AML-193 (cell line): ENCODE data around the gene LSS.

Experiments
- DNase-seq, 2 experiments: peaks; one replicate each; lab custom pipeline; 2025; lab: John Stamatoyannopoulos, UW

The LSS gene

DNA sequence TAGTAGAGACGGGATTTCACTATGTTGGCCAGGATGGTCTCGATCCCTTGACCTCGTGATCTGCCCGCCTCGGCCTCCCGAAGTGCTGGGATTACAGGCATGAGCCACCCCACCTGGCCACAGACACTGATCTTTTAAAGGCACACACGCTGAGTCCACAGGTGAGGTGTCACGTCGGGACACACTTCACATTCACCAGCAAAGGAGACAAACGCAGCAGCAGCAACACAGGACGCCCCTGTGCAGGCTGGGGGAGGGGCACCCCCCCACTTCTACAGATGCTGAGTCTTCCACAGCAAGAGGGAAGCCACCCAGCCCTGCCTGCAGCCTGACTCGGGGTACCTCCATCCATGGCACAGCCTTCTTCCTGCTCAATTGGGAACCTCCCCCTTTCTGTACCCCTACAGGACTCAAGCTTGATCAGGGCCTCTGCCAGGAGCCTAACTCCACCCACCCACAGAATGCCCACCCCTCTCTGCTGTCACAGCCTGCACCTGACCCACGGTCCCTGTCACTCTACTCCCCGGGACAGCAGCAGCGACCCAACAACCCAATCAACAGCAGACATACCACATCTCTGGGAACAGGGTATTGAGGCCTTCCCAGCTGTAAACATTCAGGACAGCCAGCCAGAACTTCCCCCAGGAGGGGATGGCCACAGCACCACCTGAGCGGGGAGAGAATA, 9.5 kb downstream of the LSS start:
- DNase-seq: no peak

GRCh38 chr21:46217511-46218196, 10.9 kb downstream of the LSS start:
- DNase-seq: no peak

DNA sequence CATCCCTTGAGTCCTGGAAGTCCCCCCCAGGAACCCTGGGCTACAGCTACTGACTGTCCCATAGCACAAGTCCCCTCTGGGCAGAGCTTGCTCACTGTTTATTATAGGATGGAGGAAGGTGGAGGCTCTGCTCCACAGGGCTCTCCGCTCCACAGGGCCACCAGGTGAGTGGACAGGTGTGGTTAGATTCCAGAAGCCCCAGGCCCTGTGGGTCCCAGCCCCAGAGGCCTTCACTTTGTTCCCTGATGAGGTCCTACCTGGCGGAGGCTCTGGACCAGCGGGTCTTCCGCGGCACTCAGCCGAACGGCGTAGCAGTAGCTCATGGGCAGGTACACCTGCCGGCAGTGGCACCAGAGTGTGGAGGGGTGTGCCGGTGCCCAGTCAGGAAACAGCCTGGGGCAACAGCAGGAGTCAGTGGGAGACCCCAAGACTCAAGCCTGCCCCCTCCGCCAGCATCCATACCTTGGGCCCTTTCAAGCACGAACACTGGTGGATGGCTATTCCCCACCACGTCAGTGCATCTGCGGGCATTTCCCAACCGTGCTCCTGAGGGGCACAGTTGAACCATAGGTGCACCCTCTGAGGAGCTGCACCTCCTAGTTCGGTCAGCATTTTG, 12.3 kb downstream of the LSS start:
- no peak for DNase-seq

GRCh38 chr21:46215436-46216131, 13.0 kb downstream of the LSS start:
- no peak for DNase-seq

GRCh38 chr21:46214478-46215340, 13.9 kb downstream of the LSS start:
- no peak for DNase-seq

DNA sequence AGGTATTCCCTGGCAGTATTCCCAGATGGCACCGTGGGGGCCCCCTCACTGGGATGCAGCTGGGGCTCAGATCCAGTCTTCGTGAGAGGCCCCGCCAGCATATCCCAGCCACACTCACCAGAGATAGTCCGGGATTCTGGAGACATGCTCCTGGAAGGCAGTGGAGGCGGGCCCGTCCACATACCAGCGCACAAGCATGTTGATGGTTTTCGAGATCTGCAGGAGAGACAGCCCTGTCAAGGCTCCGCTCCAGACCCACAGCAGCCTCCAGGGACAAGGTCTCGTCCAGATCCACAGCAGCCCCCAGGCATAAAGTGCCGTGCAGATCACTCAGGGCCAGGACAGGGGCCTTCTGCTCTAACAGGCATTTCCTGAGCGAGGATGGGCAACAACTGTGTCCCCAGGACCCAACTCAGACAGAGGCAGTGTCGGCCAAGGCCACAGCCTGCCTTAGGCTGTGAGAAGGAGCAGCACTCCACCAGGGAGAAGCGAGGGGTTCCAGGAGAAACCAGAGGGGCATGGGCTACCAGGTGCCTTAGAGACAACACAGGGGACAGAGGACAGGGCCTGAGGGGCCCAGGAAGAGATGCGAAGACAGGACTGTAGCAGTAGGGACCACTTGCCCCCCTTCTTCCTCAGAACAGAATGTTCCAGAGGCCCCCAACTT, 14.8 kb downstream of the LSS start:
- no peak for DNase-seq

DNA sequence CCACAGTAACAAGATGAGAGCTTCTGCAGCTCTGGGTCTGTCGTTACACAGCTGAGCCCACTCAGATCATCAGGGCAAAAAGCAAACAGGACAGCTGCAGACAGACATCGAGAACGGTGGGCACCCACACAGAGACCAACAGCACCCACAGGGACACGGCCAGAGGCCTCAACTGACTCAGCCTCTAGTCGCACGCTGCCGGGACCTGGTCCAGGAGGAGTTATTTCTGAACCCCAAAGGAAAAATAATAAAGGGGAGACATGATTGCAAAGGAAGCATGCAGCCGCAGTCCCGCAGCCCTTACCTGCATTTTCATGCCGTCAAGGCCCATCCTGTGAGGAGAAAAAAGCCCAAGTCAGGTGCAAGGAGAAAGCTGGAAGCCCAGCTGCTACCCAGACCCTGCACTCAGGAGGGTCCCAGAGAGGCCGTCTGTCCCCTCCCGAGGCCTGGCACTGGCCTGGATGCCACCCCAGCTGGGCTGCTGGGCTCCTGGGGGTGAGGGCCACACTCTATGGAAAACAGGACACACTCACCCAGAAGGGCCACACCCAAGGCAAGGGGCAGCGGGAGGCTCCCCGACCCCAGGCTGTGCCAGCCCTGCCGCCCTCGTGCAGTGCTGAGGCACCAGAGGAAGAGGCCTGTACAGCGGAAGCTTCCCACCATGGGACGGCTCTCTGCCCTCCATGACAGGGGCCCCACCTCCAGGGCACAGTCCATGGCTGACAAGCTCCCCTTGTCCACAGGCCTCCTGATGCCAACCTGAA, 15.7 kb downstream of the LSS start:
- no peak for DNase-seq

DNA sequence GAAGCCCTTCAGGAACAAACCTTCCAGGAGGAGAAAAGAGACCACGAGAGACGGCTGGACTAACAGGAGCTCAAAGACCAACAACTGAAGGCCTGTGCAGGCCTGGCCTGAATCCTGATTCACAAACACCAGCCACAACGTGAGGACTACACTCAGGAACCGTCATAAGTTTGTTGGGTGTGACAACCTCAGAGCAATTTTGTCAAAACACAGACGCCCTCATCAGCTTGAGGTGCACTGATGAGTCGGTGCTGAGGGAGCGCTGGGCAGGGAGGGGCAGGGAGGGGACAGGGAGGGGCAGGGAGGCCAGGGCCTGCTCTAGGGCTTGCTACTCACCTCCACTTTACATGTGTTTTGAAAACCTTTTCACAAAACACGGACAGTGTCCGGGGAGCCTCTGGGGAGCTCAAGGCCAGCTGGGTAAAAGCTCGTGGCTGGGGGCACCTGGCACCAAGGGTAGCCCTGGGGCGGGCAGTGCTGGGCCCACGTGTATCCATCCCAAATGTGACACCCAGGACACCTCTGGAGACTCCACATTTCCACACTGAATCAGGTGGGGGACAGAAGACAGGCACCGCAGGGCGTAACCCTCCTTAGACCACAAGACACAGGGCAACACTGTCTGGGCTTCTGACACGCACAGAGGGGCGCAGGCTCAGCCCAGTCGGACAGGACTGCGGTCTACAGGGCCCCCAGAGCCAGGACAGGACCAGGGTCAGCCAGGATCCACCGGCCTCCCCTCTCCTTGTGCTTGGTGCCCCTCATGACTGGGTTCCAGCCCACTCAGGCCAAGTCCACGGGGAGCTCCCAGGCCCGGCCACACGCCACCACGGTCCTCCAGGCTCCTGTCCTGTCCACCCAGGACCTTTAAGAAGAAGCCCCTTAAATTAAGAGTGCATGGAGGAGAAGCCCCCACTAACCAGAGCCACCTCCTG, 16.5 kb downstream of the LSS start:
- no peak for DNase-seq

DNA sequence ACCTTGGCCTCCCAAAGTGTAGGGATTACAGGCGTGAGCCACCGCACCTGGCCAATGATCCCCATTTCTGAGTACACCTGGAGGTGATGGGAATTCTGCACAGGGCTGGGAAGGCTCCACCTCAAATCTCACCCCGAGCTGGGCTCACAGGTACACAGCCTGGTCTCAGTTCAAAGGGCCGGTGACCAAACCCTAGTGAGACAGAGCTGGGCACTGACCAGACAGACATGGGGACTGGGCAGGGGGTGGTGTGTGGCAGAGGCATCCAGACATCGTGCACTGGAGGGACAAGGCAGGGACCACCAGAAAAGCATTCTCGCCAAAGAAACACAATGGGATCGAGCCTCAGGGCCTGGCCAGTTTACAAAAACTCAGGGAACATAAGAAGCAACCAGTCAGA, 17.2 kb downstream of the LSS start:
- DNase-seq: no peak

- no peak for DNase-seq
These were observed 18.0 kb downstream of the LSS start for GRCh38 chr21:46210378-46211136.

DNA sequence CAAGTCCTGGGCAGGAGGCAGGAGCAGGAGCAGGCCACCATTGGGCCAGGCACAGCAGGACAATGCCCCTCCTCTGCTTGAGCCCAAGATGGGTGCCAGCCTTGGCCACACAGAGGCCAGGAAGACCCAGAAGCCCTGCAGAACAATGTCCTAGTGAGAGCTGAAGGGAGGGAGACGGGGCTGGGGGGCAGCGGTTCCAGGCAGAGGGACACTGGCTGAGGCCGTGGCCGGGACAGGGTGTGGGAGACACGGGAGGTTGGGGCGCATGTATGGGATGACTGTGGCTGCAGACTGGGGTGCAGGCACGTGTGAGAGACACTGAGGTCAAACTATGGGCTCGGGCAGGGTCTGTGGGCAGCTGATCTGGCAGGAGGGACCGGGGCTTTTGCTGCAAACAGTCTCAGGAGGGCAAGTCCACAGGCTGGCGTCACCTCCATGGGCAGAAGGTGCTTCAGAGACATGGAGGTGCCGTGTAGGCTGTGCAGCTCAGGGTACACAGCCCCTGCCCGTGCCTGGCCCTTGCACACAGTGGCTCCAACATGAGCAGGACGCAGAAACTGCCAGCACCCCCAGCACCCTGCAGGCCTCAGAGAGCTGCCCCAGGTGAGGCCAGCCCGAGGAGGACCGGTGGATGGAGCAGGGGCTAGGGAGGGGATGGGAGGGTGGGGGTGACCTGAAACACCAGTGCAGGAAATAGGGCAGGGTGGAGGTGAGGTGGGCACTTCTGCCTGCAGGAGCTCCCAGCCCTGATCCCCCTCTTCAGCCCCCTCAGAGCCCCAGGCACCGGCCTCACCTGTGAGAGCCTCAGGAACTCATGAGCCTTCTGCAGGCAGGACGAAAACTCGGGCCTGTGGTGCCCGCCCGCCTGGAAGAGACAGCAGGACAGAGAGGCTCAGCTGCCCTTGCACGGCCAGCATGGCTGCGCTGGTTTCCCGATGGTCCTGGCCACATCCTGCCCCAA, 19.5 kb downstream of the LSS start:
- DNase-seq: no peak

- DNase-seq: no peak
These were observed 20.5 kb downstream of the LSS start for GRCh38 chr21:46207920-46208591.

DNA sequence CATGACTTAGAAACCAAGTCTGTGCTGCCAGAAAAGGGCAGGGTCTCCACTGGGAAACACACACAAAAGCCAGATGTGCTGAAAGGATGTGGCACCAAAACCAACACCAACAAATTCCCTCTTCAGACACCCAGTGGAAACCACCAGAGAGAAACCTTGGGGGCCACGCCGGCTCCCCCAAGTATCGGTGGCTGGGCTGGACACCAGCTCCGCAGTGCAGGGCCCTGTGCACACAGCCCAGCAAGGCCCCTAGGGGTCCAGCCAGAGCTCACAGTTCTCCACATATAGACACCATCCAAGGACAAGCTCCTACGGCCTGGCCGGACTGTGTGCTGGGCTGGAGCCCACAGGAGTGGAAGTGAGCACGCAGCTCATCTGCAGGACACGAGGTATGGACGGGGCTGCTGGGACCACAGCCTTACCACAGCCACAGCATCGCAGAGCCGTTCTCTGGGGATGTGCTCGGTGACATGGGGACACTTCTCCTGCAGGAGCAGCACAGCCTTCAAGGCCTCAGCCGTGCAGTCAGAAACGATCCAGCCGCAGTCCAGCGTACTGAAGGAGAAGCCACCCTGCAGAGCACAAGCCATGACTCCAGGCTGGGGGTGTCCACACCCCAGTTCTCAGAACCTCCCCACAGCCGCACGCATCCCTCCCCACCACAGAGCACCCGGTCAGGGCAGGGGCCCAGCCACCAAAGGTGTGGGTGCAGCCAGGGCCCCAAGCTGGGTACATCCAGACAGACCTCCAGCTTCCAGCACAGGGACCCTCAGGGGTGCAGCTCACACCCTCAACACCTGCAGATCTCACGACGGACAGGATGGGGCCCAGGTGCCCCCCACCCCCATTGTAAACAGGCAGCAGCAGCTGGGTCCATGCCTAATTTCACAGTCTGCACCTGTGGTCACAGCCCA, 21.3 kb downstream of the LSS start:
- no peak for DNase-seq

GRCh38 chr21:46206163-46207005, 22.2 kb downstream of the LSS start:
- DNase-seq: no peak

- DNase-seq: no peak
These were observed 22.8 kb downstream of the LSS start for GRCh38 chr21:46205766-46206162.
